Activated CD8-positive, alpha-beta T cell treated with anti-CD3 and anti-CD28 coated beads, Interleukin-2, amount 10 ng/mL, durations not matched to agents 7 days and 5 days (primary cell): Measurements from ENCODE around the gene SPEM3. TPM values are rescaled to one million over a fixed set of nuclear protein-coding genes. Genes with fewer than 3 reads are reported as not detected.

Source experiments
- total RNA-seq, 2 experiments: library from RNA; stranded (reverse); gene quantifications; one replicate each; pipeline ENCODE4 v1.2.3, GENCODE V29; 2021

SPEM3 gene
- total RNA-seq, 2 experiments from 2014 or later: not detected

Other genes starting within 250 kb of the SPEM3 start
- 1 to 10 TPM in 1 of 2 experiments, under 1 TPM in 1; 0.63 to 1.3 TPM for gene ASGR1, start 249.5 kb upstream of the SPEM3 start, total RNA-seq
- 10 to 100 TPM; 10.1 to 11.7 TPM for gene DLG4, start 209.0 kb upstream of the SPEM3 start, total RNA-seq
- gene ACADVL, start 208.9 kb upstream of the SPEM3 start, total RNA-seq: 100 to 1,000 TPM; 348 to 371 TPM
- 10 to 100 TPM; 52.4 to 56.6 TPM for gene DVL2, start 194.3 kb upstream of the SPEM3 start, total RNA-seq
- 10 to 100 TPM; 53.6 to 57.9 TPM for gene PHF23, start 189.4 kb upstream of the SPEM3 start, total RNA-seq
- 100 to 1,000 TPM; 203 to 227 TPM for gene GABARAP, start 186.4 kb upstream of the SPEM3 start, total RNA-seq
- 100 to 1,000 TPM; 171 to 186 TPM for gene CTDNEP1, start 177.1 kb upstream of the SPEM3 start, total RNA-seq
- 10 to 100 TPM; 63.5 to 66.1 TPM for gene ELP5, start 176.6 kb upstream of the SPEM3 start, total RNA-seq
- gene CLDN7, start 166.4 kb upstream of the SPEM3 start, total RNA-seq: 1 to 10 TPM; 1.1 to 1.3 TPM
- not detected for gene SLC2A4, start 147.1 kb upstream of the SPEM3 start, total RNA-seq
- under 1 TPM; 0.37 to 0.66 TPM for gene YBX2, start 134.2 kb upstream of the SPEM3 start, total RNA-seq
- 100 to 1,000 TPM; 685 to 690 TPM for gene EIF5A, start 121.2 kb upstream of the SPEM3 start, total RNA-seq
- 10 to 100 TPM; 86.3 to 88.0 TPM for gene GPS2, start 113.5 kb upstream of the SPEM3 start, total RNA-seq
- gene NEURL4, start 99.5 kb upstream of the SPEM3 start, total RNA-seq: 10 to 100 TPM; 45.6 to 47.0 TPM
- gene ACAP1, start 92.3 kb upstream of the SPEM3 start, total RNA-seq: 100 to 1,000 TPM; 573 to 605 TPM
- gene KCTD11, start 76.7 kb upstream of the SPEM3 start, total RNA-seq: 10 to 100 TPM; 11.4 to 11.8 TPM
- not detected for gene TMEM95, start 73.7 kb upstream of the SPEM3 start, total RNA-seq
- 1 to 10 TPM; 2.1 to 2.6 TPM for gene TNK1, start 47.8 kb upstream of the SPEM3 start, total RNA-seq
- gene PLSCR3, start 34.3 kb upstream of the SPEM3 start, total RNA-seq: 10 to 100 TPM; 87.9 to 92.6 TPM
- gene TMEM256, start 24.8 kb upstream of the SPEM3 start, total RNA-seq: 10 to 100 TPM; 61.8 to 62.3 TPM
- 1 to 10 TPM; 4.7 to 5.2 TPM for gene NLGN2, start 21.0 kb upstream of the SPEM3 start, total RNA-seq
- gene SPEM1, start 8.5 kb upstream of the SPEM3 start, total RNA-seq: not detected
- gene SPEM2, start 3.2 kb upstream of the SPEM3 start, total RNA-seq: not detected
- 10 to 100 TPM; 16.5 to 18.1 TPM for gene TMEM102, start 6.6 kb downstream of the SPEM3 start, total RNA-seq
- 10 to 100 TPM; 16.6 to 18.8 TPM for gene FGF11, start 10.7 kb downstream of the SPEM3 start, total RNA-seq
- 10 to 100 TPM; 14.1 to 15.7 TPM for gene CHRNB1, start 16.2 kb downstream of the SPEM3 start, total RNA-seq
- gene ZBTB4, start 50.8 kb downstream of the SPEM3 start, total RNA-seq: 10 to 100 TPM; 29.8 to 30.0 TPM
- not detected for gene SLC35G6, start 52.6 kb downstream of the SPEM3 start, total RNA-seq
- gene POLR2A, start 55.5 kb downstream of the SPEM3 start, total RNA-seq: 100 to 1,000 TPM; 183 to 185 TPM
- 100 to 1,000 TPM in 1 of 2 experiments, 10 to 100 TPM in 1; 93.7 to 100 TPM for gene TNFSF12, start 120.2 kb downstream of the SPEM3 start, total RNA-seq
- 1 to 10 TPM; 8.0 to 9.0 TPM for gene TNFSF13, start 129.9 kb downstream of the SPEM3 start, total RNA-seq
- 10 to 100 TPM; 54.4 to 62.0 TPM for gene SENP3, start 133.1 kb downstream of the SPEM3 start, total RNA-seq
- 10 to 100 TPM in 1 of 2 experiments, 1 to 10 TPM in 1; 9.4 to 10.7 TPM for gene CD68, start 150.8 kb downstream of the SPEM3 start, total RNA-seq
- 10 to 100 TPM; 69.0 to 70.4 TPM for gene MPDU1, start 155.0 kb downstream of the SPEM3 start, total RNA-seq
- under 1 TPM; 0.29 to 0.34 TPM for gene SOX15, start 161.2 kb downstream of the SPEM3 start, total RNA-seq
- gene FXR2, start 186.0 kb downstream of the SPEM3 start, total RNA-seq: 10 to 100 TPM; 27.6 to 31.8 TPM
- gene SAT2, start 199.0 kb downstream of the SPEM3 start, total RNA-seq: 10 to 100 TPM; 18.2 to 21.4 TPM
- gene SHBG, start 201.3 kb downstream of the SPEM3 start, total RNA-seq: not detected
- gene ATP1B2, start 222.1 kb downstream of the SPEM3 start, total RNA-seq: not detected